ENCODE measurements around the gene NQO2. TPM values are rescaled to one million over a fixed set of nuclear protein-coding genes. Genes with fewer than 3 reads are reported as not detected.

The NQO2 gene
- total RNA-seq, 1 donor from 2014 or later, result 19.2 TPM

DNA sequence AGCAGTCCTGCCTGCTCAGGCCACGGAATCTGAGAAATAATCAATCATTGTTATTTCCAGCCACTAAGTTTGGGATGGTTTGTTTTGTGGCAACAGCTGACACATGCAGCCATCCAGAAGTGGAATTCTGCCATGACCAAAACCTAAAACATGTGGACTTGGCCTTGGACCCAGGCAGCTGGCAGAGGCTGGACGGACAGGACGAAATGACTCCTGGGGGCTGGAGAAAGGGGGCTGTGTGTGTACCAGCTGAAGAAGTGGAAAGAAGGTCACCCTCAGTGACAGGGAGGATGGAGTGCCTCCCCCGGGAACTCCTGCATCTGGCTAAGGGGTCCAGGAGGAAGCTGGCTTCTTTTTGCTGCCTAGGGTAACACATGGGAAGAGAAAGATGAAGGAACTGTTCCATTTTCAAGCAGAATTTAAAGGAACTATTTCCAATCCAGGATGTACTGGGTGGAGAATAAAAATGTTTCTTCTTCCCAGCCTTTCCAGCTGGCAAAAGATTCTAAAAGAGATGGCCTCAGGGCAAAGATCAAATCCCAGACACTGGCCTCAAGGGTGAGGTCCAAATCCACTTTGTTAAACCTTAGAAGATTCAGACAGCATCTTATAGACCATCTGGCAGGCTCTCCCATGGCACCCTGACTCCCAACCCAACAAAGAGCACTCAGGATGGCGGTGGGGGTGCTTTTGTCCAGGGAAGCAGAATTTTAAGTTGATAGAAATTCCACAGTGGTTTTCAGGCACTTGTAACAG is 42.6 kb upstream of the NQO2 start:
- TF ChIP-seq CTCF (IDR thresholded peaks at IDR 0.05; ENCODE audit: insufficient read depth, low read length, poor library complexity, severe bottlenecking), result no peak
- DNase-seq (ENCODE audit: low read depth), result no peak

GRCh38 chr6:2957696-2958330 is 41.9 kb upstream of the NQO2 start:
- TF ChIP-seq CTCF (IDR thresholded peaks at IDR 0.05; ENCODE audit: insufficient read depth, low read length, poor library complexity, severe bottlenecking), result no peak
- H3K36me3 ChIP-seq (ENCODE audit: control insufficient read depth, insufficient read depth, low read length), result no peaks in the 10 kb centered on the region
- DNase-seq (ENCODE audit: low read depth), result no peak
- no peak overlapping the region for H3K4me3 ChIP-seq (ENCODE audit: low read depth, low read length)
- H3K27me3 ChIP-seq (ENCODE audit: control insufficient read depth, insufficient read depth, low read length), result no peaks in the 10 kb centered on the region

More for the DNA sequence above, 42.6 kb upstream of the NQO2 start:
- Histone ChIP-seq H3K4me3 (ENCODE audit: low read depth, low read length) (no peak overlapping the region), H3K36me3 (ENCODE audit: control insufficient read depth, insufficient read depth, low read length) (no peaks in the 10 kb centered on the region), H3K27me3 (ENCODE audit: control insufficient read depth, insufficient read depth, low read length) (no peaks in the 10 kb centered on the region)

DNA sequence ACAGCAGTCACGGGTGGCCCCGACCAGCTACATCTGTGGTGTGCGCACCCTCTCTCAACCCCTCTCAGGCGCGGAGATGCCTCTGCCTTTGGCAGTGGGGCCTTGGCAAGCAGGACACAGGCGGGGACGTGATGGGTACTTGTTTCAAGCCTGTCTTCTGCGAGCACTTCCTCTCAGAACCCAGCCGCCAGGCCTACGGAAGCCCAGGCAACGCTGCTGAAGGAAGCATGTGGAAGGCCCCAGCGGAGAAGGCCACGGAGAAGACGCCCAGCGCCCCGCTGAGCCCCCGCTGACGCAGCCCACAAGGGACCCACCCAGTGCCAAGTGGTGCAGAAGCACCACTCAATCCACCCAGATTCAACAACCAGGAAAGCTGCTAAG is 41.4 kb upstream of the NQO2 start:
- Histone ChIP-seq H3K27me3 (ENCODE audit: control insufficient read depth, insufficient read depth, low read length) (no peaks in the 10 kb centered on the region), H3K4me3 (ENCODE audit: low read depth, low read length) (no peak overlapping the region), H3K36me3 (ENCODE audit: control insufficient read depth, insufficient read depth, low read length) (no peaks in the 10 kb centered on the region)
- no peak for TF ChIP-seq CTCF (IDR thresholded peaks at IDR 0.05; ENCODE audit: insufficient read depth, low read length, poor library complexity, severe bottlenecking)
- no peak for DNase-seq (ENCODE audit: low read depth)

GRCh38 chr6:2958776-2959175 is 40.9 kb upstream of the NQO2 start:
- Histone ChIP-seq H3K36me3 (ENCODE audit: control insufficient read depth, insufficient read depth, low read length) (no peaks in the 10 kb centered on the region), H3K27me3 (ENCODE audit: control insufficient read depth, insufficient read depth, low read length) (no peaks in the 10 kb centered on the region), H3K4me3 (ENCODE audit: low read depth, low read length) (no peak overlapping the region)
- no peak for DNase-seq (ENCODE audit: low read depth)
- no peak for TF ChIP-seq CTCF (IDR thresholded peaks at IDR 0.05; ENCODE audit: insufficient read depth, low read length, poor library complexity, severe bottlenecking)

- TF ChIP-seq CTCF (IDR thresholded peaks at IDR 0.05; ENCODE audit: insufficient read depth, low read length, poor library complexity, severe bottlenecking), result no peak
- Histone ChIP-seq H3K36me3 (ENCODE audit: control insufficient read depth, insufficient read depth, low read length) (no peaks in the 10 kb centered on the region), H3K27me3 (ENCODE audit: control insufficient read depth, insufficient read depth, low read length) (no peaks in the 10 kb centered on the region), H3K4me3 (ENCODE audit: low read depth, low read length) (no peak overlapping the region)
- DNase-seq (ENCODE audit: low read depth), result peak; percentile 76
Measured at GRCh38 chr6:2959909-2960719, 39.6 kb upstream of the NQO2 start.

Measured in kidney epithelial cell (primary cell).